ENCODE measurements around the gene NOXRED1. TPM values are rescaled to one million over a fixed set of nuclear protein-coding genes. Genes with fewer than 3 reads are reported as not detected.

Gene NOXRED1
- total and polyA plus RNA-seq, 2 experiments from 2014 or later: 0.24 TPM; not detected in 1

DNA sequence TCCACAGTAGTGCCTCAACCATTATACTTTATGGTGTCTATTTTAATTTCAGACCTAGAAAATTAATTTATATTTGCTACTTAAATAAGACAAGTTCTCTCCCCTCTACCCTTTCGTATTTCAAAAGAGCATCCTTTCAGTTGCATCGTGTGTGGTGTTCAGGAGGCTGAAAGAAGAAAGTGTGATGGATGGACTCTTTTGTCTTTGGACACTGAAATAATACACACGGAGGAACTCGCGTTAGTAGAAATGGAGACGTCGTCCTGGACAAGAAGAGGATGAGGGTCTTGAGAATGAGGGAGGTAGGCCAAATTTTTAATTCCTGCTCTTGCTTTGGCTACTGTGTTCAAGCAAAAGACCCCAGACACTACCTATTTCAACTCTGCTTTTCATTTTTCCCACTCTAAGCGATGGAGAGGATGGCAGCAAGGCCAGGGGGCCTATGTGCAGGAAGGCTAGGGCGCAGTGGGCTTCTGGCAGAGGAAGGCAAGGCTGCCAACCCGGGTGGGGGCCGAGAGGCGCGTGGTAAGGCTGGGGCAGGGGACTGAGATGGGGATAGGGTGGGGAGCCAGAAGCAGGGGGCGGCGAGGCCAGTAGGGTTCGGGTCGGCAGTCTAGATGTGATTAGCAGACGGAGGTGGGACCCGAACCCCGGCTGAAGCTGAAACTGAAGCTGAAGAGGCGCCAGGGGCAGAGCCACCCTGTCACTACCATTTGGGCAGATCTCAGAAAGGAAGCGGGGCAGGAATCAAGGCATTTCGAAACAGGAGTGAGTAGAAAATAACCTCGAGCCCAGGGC is 47.2 kb downstream of the NOXRED1 start (continued):
- TF ChIP-seq JUNB (IDR thresholded peaks at IDR 0.05; ENCODE audit: unreplicated experiment): no peak
- TF ChIP-seq REST (IDR thresholded peaks at IDR 0.05; ENCODE audit: unreplicated experiment): no peak
- TF ChIP-seq POLR2AphosphoS5 (IDR thresholded peaks at IDR 0.05; ENCODE audit: low read depth): no peak
- TF ChIP-seq ZNF331 (CRISPR knock-in tag; IDR thresholded peaks at IDR 0.05; ENCODE audit: low read depth): no peak
- TF ChIP-seq, protein P1, sequence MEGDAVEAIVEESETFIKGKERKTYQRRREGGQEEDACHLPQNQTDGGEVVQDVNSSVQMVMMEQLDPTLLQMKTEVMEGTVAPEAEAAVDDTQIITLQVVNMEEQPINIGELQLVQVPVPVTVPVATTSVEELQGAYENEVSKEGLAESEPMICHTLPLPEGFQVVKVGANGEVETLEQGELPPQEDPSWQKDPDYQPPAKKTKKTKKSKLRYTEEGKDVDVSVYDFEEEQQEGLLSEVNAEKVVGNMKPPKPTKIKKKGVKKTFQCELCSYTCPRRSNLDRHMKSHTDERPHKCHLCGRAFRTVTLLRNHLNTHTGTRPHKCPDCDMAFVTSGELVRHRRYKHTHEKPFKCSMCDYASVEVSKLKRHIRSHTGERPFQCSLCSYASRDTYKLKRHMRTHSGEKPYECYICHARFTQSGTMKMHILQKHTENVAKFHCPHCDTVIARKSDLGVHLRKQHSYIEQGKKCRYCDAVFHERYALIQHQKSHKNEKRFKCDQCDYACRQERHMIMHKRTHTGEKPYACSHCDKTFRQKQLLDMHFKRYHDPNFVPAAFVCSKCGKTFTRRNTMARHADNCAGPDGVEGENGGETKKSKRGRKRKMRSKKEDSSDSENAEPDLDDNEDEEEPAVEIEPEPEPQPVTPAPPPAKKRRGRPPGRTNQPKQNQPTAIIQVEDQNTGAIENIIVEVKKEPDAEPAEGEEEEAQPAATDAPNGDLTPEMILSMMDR (conservative IDR thresholded peaks at IDR 0.05; ENCODE audit: low read depth in 2 of 2): no peak
- no peak for TF ChIP-seq STAT1 (IDR thresholded peaks at IDR 0.05; ENCODE audit: unreplicated experiment)
- TF ChIP-seq ZNF114 (CRISPR knock-in tag; IDR thresholded peaks at IDR 0.05): no peak
- TF ChIP-seq NANOG (IDR thresholded peaks at IDR 0.05; ENCODE audit: borderline replicate concordance): no peak

- H3K4me3 Mint-ChIP-seq: peak overlapping the region; percentile 86
- peaks cover 6% of the 10 kb centered on the region; the same call in 1 of the 2 replicates for H3K27me3 ChIP-seq (ENCODE audit: insufficient read depth)
- DNase-seq (ENCODE audit: low spot score) (no peak), ATAC-seq (no peak)
- no peak overlapping the region for H3K27ac Mint-ChIP-seq
- H3K9me2 ChIP-seq (ENCODE audit: insufficient read depth): no peaks in the 10 kb centered on the region
- 0 out of 2 replicates have a peak, but pooled peaks cover 3% of the 10 kb centered on the region for H3K79me2 ChIP-seq (replicated peaks; ENCODE audit: insufficient read depth)
- H3K4me1 ChIP-seq (ENCODE audit: insufficient read depth): no peaks in the 10 kb centered on the region; the same call in 1 of the 2 replicates
- no peaks in the 10 kb centered on the region for H3K9me3 Mint-ChIP-seq
- no peaks in the 10 kb centered on the region for H3F3A ChIP-seq (replicated peaks; ENCODE audit: low read depth)
- H3K4me2 ChIP-seq: peak overlapping the region; percentile 82
- peaks cover 5% of the 10 kb centered on the region for H3K27me3 Mint-ChIP-seq (ENCODE audit: insufficient read depth, low read depth, poor library complexity)
- no peak overlapping the region for H3K27ac ChIP-seq (ENCODE audit: low read depth)
- no peaks in the 10 kb centered on the region for H3K36me3 Mint-ChIP-seq (ENCODE audit: low read depth)
- no peak overlapping the region for H2AFZ ChIP-seq
- peaks cover 16% of the 10 kb centered on the region for H3K4me1 Mint-ChIP-seq
- no peaks in the 10 kb centered on the region for H3K36me3 ChIP-seq (ENCODE audit: insufficient read depth)
- peak overlapping the region; percentile 95 for H3K4me3 ChIP-seq
- no peaks in the 10 kb centered on the region for H4K20me1 ChIP-seq (replicated peaks; ENCODE audit: insufficient read depth)
- TF ChIP-seq, protein P2, sequence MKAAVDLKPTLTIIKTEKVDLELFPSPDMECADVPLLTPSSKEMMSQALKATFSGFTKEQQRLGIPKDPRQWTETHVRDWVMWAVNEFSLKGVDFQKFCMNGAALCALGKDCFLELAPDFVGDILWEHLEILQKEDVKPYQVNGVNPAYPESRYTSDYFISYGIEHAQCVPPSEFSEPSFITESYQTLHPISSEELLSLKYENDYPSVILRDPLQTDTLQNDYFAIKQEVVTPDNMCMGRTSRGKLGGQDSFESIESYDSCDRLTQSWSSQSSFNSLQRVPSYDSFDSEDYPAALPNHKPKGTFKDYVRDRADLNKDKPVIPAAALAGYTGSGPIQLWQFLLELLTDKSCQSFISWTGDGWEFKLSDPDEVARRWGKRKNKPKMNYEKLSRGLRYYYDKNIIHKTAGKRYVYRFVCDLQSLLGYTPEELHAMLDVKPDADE (IDR thresholded peaks at IDR 0.05): no peak
- TF ChIP-seq STAT1 (IDR thresholded peaks at IDR 0.05; ENCODE audit: unreplicated experiment): no peak
- no peak for TF ChIP-seq JUNB (IDR thresholded peaks at IDR 0.05; ENCODE audit: unreplicated experiment)
- TF ChIP-seq, protein P3, sequence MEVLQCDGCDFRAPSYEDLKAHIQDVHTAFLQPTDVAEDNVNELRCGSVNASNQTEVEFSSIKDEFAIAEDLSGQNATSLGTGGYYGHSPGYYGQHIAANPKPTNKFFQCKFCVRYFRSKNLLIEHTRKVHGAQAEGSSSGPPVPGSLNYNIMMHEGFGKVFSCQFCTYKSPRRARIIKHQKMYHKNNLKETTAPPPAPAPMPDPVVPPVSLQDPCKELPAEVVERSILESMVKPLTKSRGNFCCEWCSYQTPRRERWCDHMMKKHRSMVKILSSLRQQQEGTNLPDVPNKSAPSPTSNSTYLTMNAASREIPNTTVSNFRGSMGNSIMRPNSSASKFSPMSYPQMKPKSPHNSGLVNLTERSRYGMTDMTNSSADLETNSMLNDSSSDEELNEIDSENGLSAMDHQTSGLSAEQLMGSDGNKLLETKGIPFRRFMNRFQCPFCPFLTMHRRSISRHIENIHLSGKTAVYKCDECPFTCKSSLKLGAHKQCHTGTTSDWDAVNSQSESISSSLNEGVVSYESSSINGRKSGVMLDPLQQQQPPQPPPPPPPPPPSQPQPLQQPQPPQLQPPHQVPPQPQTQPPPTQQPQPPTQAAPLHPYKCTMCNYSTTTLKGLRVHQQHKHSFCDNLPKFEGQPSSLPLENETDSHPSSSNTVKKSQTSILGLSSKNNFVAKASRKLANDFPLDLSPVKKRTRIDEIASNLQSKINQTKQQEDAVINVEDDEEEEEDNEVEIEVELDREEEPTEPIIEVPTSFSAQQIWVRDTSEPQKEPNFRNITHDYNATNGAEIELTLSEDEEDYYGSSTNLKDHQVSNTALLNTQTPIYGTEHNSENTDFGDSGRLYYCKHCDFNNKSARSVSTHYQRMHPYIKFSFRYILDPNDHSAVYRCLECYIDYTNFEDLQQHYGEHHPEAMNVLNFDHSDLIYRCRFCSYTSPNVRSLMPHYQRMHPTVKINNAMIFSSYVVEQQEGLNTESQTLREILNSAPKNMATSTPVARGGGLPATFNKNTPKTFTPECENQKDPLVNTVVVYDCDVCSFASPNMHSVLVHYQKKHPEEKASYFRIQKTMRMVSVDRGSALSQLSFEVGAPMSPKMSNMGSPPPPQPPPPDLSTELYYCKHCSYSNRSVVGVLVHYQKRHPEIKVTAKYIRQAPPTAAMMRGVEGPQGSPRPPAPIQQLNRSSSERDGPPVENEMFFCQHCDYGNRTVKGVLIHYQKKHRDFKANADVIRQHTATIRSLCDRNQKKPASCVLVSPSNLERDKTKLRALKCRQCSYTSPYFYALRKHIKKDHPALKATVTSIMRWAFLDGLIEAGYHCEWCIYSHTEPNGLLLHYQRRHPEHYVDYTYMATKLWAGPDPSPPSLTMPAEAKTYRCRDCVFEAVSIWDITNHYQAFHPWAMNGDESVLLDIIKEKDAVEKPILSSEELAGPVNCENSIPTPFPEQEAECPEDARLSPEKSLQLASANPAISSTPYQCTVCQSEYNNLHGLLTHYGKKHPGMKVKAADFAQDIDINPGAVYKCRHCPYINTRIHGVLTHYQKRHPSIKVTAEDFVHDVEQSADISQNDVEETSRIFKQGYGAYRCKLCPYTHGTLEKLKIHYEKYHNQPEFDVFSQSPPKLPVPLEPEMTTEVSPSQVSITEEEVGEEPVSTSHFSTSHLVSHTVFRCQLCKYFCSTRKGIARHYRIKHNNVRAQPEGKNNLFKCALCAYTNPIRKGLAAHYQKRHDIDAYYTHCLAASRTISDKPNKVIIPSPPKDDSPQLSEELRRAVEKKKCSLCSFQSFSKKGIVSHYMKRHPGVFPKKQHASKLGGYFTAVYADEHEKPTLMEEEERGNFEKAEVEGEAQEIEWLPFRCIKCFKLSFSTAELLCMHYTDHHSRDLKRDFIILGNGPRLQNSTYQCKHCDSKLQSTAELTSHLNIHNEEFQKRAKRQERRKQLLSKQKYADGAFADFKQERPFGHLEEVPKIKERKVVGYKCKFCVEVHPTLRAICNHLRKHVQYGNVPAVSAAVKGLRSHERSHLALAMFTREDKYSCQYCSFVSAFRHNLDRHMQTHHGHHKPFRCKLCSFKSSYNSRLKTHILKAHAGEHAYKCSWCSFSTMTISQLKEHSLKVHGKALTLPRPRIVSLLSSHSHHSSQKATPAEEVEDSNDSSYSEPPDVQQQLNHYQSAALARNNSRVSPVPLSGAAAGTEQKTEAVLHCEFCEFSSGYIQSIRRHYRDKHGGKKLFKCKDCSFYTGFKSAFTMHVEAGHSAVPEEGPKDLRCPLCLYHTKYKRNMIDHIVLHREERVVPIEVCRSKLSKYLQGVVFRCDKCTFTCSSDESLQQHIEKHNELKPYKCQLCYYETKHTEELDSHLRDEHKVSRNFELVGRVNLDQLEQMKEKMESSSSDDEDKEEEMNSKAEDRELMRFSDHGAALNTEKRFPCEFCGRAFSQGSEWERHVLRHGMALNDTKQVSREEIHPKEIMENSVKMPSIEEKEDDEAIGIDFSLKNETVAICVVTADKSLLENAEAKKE (CRISPR knock-in tag; IDR thresholded peaks at IDR 0.05): no peak
- no peak for TF ChIP-seq ZNF331 (CRISPR knock-in tag; IDR thresholded peaks at IDR 0.05; ENCODE audit: low read depth)
These were observed 48.0 kb downstream of the NOXRED1 start for GRCh38 chr14:77375164-77375950.
